PC-9 (cell line): Measurements from ENCODE around the gene SDF2L1. TPM values are rescaled to one million over a fixed set of nuclear protein-coding genes. Genes with fewer than 3 reads are reported as not detected.

Source experiments
- BruUV-seq: library from RNA; stranded (reverse); fragments of 400-500 nt; replicated peaks from 2 replicates; lab custom pipeline; 2021; lab: Mats Ljungman, UMichigan
- CTCF ChIA-PET: fragments of 300-600 bp; sonication (Branson Sonifier 250); formaldehyde crosslinking; loops from one replicate; lab custom pipeline; 2022; ENCODE audit warnings: antibody characterized with exemption; lab: Charles Lee
- POLR2A ChIA-PET: fragments of 300-600 bp; sonication (Branson Sonifier 250); formaldehyde crosslinking; loops from one replicate; lab custom pipeline; 2022; ENCODE audit warnings: antibody characterized with exemption; ENCODE audit not compliant: unreplicated experiment; lab: Charles Lee
- DNase-seq, 2 experiments: peaks; one replicate each; pipeline versions ENCODE4 v3.0.0 to v3.0.0-alpha.2; 2015 to 2022; ENCODE audit warnings: mixed read lengths in 1 of 2
- H2AFZ ChIP-seq: fragments of 200-600 bp; sonication (generic); 2 replicates; pipeline ENCODE4 v1.8.1; 2017; ENCODE audit warnings: antibody characterized with exemption
- H3F3A ChIP-seq: fragments of 200-600 bp; sonication (generic); 2 replicates; pipeline ENCODE4 v1.8.1; 2017; ENCODE audit warnings: antibody characterized with exemption, mild to moderate bottlenecking, low read depth; ENCODE audit not compliant: insufficient read depth
- H3K27ac ChIP-seq: fragments of 200-600 bp; sonication (generic); 2 replicates; pipeline ENCODE4 v1.6.1; 2016; ENCODE audit warnings: mixed run types
- H3K27me3 ChIP-seq: fragments of 200-600 bp; sonication (generic); 2 replicates; pipeline ENCODE4 v1.6.1; 2016; ENCODE audit warnings: low read depth, mixed run types; ENCODE audit not compliant: insufficient read depth
- H3K36me3 ChIP-seq: fragments of 200-600 bp; sonication (generic); 2 replicates; pipeline ENCODE4 v1.6.1; 2016; ENCODE audit warnings: low read depth, mixed run types
- H3K4me1 ChIP-seq: fragments of 200-600 bp; sonication (generic); replicated peaks from 2 replicates; pipeline ENCODE4 v1.6.1; 2016; ENCODE audit warnings: mixed run types; ENCODE audit not compliant: insufficient read depth
- H3K4me2 ChIP-seq: fragments of 200-600 bp; sonication (generic); 2 replicates; pipeline ENCODE4 v1.6.1; 2017; ENCODE audit warnings: mixed run types
- H3K4me3 ChIP-seq: fragments of 200-600 bp; sonication (generic); 2 replicates; pipeline ENCODE4 v1.6.1; 2016; ENCODE audit warnings: mixed run types
- H3K79me2 ChIP-seq: fragments of 200-600 bp; sonication (generic); 2 replicates; pipeline ENCODE4 v1.6.1; 2017; ENCODE audit warnings: low read depth, mixed run types
- H3K9me2 ChIP-seq: fragments of 200-600 bp; sonication (generic); 2 replicates; pipeline ENCODE4 v1.8.1; 2017; ENCODE audit warnings: mild to moderate bottlenecking; ENCODE audit not compliant: insufficient read depth
- H3K9me3 ChIP-seq: fragments of 200-600 bp; sonication (generic); 2 replicates; pipeline ENCODE4 v1.8.1; 2016; ENCODE audit warnings: low read depth; ENCODE audit not compliant: insufficient read depth
- H4K20me1 ChIP-seq: fragments of 200-600 bp; sonication (generic); 2 replicates; pipeline ENCODE4 v1.8.1; 2017; ENCODE audit not compliant: insufficient read depth
- CTCF ChIP-seq: fragments of 200-600 bp; sonication (generic); conservative IDR thresholded peaks from 2 replicates; pipeline ENCODE4 v1.6.1; 2017; ENCODE audit warnings: mixed run types, antibody characterized with exemption, mild to moderate bottlenecking, moderate library complexity
- EZH2 ChIP-seq: fragments of 200-600 bp; sonication (generic); IDR thresholded peaks from 2 replicates; pipeline ENCODE4 v1.8.0; 2017; ENCODE audit warnings: antibody characterized with exemption, low read depth
- intact Hi-C: fragments of 100-400 bp; cut with micrococcal nuclease; formaldehyde crosslinking; loops from one replicate; pipeline ENCODE4 v1.10.0; 2022; ENCODE audit not compliant: unreplicated experiment
- total RNA-seq: library from RNA; stranded (reverse); gene quantifications from 2 replicates; pipeline ENCODE4 v1.2.3, GENCODE V29; 2021

The SDF2L1 gene
- total RNA-seq, 1 experiment from 2014 or later = 22.5 TPM

GRCh38 chr22:21651521-21652009, 9.5 kb downstream of the SDF2L1 start:
- Histone ChIP-seq H4K20me1 (no peaks in the 10 kb centered on the region; the same call in 1 of the 2 replicates), H3K4me2 (peak overlapping the region; percentile 92), H3K4me1 (0 out of 2 replicates have a peak, but pooled peaks cover 5% of the 10 kb centered on the region), H3K9me3 (no peaks in the 10 kb centered on the region), H3K27me3 (no peaks in the 10 kb centered on the region), H2AFZ (peak overlapping the region; percentile 87; the same call in 1 of the 2 replicates), H3K9me2 (no peaks in the 10 kb centered on the region), H3K36me3 (no peaks in the 10 kb centered on the region), H3K79me2 (no peaks in the 10 kb centered on the region), H3K4me3 (peak overlapping the region; percentile 56), H3K27ac (no peak overlapping the region), H3F3A (peaks cover 6% of the 10 kb centered on the region; the same call in 1 of the 2 replicates)
- BruUV-seq = no TSS peak
- CTCF ChIA-PET = no interaction called here
- POLR2A ChIA-PET = no interaction called here
- TF ChIP-seq CTCF (no peak), EZH2 (no peak)
- intact Hi-C loops = no loop called here
- DNase-seq = no peak

- intact Hi-C loops = no loop called here
- BruUV-seq = no TSS peak
- CTCF ChIA-PET = no interaction called here
These were observed 10.0 kb downstream of the SDF2L1 start for GRCh38 chr22:21652010-21652546.

More at GRCh38 chr22:21652010-21652546, 10.0 kb downstream of the SDF2L1 start:
- TF ChIP-seq CTCF = no peak
- Histone ChIP-seq H3K4me1 (0 out of 2 replicates have a peak, but pooled peaks cover 8% of the 10 kb centered on the region), H3K36me3 (no peaks in the 10 kb centered on the region), H3K79me2 (no peaks in the 10 kb centered on the region), H4K20me1 (no peaks in the 10 kb centered on the region), H3K9me3 (no peaks in the 10 kb centered on the region), H3K4me3 (peak overlapping the region; percentile 56), H2AFZ (peak overlapping the region; percentile 87), H3F3A (peaks cover 11% of the 10 kb centered on the region; the same call in 1 of the 2 replicates), H3K9me2 (no peaks in the 10 kb centered on the region), H3K27ac (no peak overlapping the region), H3K4me2 (peak overlapping the region; percentile 92), H3K27me3 (no peaks in the 10 kb centered on the region)
- POLR2A ChIA-PET = no interaction called here
- DNase-seq = peak; percentile 71 to 77
